CD4-positive, alpha-beta T cell treated with Interleukin-12 subunit alpha and Interleukin-12 subunit beta, for 1 hour (primary cell): ENCODE measurements around the gene THRSP.
"Not testable (repeated sequence)": the region's sequence is repeated elsewhere in the genome, so short reads cannot be mapped to it uniquely, and the experiment has no call there.

Experiments
- DNase-seq: peaks from one replicate; pipeline ENCODE4 v3.0.0-alpha.2; 2020

Gene THRSP

DNA sequence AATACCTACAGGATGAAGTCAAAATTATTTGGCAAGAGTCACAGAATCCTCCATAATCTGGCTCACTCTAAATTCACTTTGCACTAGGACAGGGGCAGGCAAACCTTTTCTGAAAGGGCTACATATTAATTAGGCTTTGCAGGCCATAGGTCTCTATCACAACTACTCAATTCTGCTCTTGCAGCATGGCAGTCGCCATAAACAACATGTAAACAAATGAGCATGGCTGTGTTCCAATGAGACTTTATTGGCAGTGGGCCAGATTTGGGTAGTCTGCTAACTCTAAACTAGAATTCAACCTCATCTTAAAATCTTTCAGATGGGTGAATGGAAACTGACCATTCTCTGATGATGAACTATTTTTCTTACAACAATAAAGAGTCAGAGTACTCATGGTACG, 5.8 kb downstream of the THRSP start:
- DNase-seq = no peak

GRCh38 chr11:78070621-78071020, 7.0 kb downstream of the THRSP start:
- no peak for DNase-seq

DNA sequence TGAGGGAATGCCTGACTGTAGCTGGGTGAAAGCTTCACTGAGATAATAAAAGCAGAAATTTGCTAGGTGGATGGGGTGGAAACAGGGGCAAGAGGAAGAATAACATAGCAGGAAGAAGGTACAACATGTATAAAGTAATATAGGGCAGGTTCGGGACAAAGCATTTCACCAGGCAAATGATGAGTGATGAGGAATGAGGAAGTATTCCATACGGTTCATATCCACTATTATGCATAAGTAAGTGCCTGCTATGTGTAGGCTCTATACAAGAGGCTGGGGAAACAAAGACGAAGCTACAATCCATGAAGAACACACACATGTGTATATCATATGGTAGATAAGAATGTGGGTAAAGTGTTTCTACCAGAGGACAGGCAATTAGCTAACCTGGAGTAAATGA, 8.1 kb downstream of the THRSP start:
- no peak for DNase-seq

DNA sequence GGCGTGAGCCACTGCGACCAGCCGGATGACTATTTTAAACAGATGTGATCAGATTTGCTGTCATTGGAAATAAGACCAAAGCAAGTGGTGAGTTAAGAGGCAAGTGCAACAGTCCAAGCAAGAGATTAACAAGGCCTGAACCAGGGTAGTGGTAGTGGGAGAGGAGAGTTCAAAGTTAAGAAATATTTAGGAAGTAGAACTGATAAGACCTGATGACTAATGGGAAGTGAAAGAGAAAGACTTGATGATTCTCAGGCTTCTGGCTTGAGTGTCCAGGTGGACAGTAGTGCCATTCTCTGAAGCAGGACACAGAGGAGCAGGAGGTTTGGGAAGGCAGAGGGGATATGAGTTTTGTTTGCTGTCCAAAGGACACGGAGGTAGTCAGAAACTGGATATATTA, 8.8 kb downstream of the THRSP start:
- DNase-seq = no peak

GRCh38 chr11:78074756-78075155, 11.1 kb downstream of the THRSP start:
- no peak for DNase-seq

DNA sequence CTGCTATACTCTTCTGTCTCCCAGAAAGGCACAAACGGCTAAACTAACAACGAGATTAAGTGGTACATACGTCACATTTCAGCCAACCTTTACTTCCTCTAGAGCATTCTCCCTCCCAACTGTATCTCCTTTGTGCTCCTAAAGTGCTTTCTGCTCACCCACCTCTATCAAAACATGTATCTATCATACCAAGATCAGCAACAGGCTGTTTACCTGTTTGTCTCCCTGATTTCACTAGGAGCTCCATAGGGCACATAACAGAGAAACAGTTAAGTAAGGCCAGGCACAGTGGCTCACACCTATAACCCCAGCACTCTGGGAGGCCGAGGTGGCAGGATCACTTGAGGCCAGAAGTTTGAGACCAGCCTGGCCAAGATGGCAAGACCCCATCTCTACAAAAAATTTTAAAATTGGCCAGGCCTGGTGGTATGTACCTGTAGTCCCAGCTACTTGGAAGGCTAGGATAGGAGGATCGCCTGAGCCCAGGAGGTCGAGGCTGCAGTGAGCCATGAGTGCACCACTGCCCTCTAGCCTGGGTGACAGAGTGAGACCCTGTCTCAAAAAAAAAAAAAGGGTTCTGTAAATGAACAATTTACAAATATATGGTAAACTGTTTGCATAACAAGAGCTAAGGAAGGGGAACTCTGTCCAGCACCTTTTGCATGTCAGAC, 13.2 kb downstream of the THRSP start:
- DNase-seq = no peak

DNA sequence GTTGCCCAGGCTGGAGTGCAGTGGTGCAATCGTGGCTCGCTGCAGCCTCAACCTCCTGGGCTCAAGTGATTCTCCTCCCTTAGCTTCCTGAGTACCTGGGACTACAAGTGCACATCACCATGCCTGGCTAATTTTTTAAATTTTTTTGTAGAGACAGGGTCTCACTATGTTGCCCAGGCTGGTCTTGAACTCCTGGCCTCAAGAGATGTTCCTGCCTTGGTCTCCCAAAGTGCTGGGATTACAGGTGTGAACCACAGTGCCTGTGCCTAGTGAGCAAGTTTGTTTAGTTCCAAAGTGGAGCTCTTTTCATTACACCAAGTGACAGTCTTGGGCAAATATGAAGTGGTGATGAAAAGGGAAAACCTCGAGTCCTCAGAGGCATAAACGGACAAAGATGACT, 13.9 kb downstream of the THRSP start:
- not testable (repeated sequence) for DNase-seq

- no peak for DNase-seq
Observed at GRCh38 chr11:78078218-78079167, 14.8 kb downstream of the THRSP start.

DNA sequence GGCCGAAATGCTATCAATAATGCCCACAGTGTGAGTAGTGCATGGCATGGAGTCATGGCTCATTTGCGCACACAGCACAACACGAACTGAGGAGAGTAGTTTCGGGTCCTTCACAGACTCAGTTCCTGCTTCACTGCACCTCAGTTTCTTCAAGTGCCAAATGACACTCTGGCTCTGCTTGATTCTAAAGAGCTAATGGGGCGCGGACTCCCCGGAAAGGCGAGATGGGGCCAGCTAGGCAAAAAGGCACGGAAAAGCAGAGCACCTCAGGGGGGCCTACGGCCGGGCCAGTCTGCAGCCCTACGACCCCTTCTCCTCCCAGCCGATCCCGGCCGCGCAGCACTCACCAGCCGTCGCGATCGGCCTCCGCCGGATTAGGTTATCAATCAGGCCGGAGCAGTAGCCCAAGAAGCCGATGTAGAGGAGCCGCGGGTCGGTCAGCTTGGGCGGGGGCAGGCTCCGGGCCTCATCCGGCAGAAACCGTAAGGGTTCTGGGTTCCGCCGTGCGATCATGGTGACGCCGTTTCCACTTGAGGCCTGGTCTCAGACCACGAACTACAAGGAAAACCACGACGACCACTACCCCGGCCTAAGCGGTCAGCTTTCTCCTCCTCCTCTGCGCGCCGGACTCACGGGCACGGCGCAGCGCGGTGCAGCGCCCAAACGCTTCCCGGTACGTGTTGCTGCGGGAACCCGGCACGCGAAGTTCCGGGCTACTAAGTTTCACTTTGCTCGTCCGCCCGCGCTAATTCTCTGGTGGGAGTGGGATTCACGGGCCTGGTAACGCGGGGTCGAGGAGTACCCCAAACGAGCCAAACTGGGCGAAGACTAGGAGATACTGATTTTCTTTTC, 15.8 kb downstream of the THRSP start, which contains the start of gene NDUFC2:
Gene NDUFC2, minus strand, starts transcription at position 631 of the 852 bp plus-strand sequence. Its CDS starts 118 bp downstream, at position 513.
- peak; percentile 73 for DNase-seq

DNA sequence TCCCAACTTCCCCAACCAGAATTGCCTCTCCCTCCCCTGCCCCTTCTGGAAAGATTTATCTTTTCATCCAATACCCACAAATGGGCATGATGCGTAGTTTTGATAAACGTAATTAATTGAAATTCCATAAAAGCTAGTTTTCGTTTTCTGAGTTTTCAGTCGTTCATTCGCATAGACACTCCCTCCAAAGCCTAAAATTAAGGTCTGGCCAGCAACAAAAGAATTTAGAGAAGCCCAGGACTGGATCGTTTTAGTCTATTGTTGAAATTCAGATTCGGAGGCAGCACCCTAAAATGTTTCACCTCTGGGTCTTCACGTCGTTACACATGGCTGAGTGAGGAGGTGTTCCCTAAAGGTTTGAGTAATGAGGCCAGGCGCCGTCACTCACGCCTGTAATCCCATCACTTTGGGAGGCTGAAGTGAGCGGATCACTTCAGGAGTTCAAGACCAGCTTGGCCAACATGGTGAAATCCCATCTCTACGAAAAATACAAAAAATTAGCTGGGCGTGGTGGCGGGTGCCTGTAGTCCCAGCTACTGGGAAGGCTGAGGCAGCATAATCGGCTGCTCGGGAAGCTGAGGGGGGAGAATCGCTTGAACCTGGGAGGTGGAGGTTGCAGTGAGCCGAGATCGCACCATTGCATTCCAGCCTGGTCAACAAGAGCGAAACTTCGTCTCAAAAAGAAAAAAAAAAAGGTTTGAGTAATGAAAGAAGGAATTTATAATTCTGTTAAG, 16.6 kb downstream of the THRSP start:
- DNase-seq = no peak

GRCh38 chr11:78080818-78081495, 17.3 kb downstream of the THRSP start:
- DNase-seq = no peak

DNA sequence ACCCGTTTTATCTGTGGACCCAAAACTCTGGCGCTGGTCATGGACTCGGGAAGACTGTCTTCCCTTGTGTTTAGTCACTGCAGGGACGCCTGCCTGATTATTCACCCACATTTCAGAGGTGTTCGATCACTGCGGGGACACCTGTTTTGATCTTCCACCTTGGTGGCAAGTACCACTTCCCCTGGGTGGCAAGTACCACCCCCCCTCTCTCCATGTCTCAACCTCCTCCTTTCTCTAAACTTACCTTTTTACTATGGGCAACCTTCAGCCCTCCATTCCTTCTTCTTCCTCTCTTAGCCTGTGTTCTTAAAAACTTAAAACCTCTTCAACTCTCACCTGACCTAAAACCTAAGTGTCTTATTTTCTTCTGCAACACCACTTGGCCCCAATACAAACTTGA, 17.9 kb downstream of the THRSP start:
- no peak for DNase-seq

- DNase-seq = no peak
Observed at GRCh38 chr11:78082146-78082545, 18.5 kb downstream of the THRSP start.

- DNase-seq = no peak
Observed at GRCh38 chr11:78083021-78083420, 19.4 kb downstream of the THRSP start.

- DNase-seq = not testable (repeated sequence)
Observed at GRCh38 chr11:78084506-78084905, 20.8 kb downstream of the THRSP start.

DNA sequence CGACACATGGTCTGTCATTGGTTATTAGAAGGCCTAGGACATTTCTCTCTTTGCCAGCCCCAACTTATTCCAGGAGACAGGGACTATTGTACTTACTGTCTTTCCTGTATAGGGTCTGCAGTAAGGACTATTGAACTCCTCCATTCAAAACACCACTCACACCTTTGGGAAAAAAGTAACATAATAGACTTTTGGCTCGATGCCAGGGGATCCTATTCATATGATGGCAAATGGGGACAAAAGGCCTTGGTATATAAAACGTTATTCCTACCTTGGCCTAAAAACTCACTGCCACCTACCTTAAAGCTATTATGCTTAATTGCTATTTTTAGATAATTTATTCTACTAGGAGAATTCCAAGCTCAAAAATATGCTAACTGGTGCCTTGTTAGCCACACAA, 22.3 kb downstream of the THRSP start:
- no peak for DNase-seq

GRCh38 chr11:78086521-78087074, 22.9 kb downstream of the THRSP start:
- DNase-seq = not testable (repeated sequence)

GRCh38 chr11:78094250-78094649, 30.6 kb downstream of the THRSP start:
- DNase-seq = no peak

DNA sequence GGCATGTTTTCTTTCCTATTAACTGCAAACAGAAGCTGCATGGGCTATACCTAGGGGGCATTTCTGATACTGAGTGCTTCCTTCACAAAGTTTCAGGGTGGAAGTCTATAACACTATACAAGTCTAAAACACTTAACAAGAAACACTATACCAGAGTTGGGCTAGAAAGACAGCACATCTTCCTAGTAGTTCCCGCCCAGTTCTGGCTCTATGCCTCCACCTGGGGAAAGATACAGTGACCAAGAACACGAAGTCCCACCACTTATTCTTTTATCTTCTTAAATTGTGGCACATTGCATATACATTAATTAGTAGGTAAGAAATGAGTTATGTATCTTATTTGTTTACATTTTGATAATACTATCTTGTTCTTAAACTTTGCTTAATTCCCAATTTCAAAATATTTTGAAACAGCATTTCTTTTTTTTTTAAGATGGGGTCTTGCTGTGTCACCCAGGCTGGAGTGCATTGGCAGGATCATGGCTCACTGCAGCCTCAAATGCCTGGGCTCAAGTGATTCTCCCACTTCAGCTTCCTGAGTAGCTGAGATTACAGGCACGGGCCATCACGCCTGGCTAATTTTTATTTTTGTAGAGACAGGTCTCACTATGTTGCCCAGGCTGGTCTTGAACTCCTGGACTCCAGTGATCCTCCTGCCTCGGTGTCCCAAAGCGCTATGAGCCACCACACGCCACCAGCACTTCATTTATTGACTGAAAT, 34.2 kb downstream of the THRSP start:
- DNase-seq = no peak

DNA sequence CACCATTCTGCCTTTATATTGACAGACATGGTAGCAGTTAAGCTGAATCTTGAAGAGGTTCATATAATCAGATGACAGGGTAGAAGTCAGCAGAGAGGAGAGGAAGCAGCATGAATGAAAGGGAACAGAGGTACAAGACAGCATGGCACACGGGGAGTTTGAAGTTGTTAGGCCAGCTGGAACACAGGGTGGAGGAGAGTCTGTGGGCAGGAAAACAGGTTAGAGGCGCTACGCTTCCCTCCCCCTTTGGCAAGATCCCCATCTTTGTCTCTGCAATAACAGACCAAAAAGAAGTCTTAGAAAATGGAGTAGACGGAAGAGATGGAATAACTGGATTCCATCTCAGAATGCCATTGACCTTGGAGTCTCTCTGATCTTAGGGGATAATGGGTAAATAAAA, 36.0 kb downstream of the THRSP start:
- no peak for DNase-seq

DNA sequence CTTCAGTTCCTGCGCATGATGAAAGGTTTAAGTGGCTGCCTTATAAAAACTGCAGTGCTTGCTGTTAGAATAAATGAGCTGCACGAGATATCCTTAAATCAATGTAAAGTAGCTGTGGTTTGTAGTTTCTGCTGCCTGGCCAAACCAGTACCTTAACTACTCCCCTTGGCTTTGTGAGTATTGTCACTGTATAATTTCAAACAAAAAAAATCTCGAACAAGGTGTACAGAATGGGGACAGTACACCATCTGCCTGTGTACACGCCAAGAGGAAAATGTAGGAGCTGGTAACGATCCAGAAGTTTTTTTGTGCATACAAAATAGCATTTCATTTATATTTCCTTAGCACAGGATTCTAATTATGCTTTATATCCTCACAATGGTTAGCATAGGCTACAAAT, 36.6 kb downstream of the THRSP start:
- DNase-seq = no peak
